HCT116 (cell line): ENCODE measurements around the gene RHOBTB1.

Source experiments
- CTCF ChIP-seq, 3 experiments: fragments of 200-600 bp in 1 of 3; sonication (generic) in 1 of 3; IDR thresholded peaks in 2 of 3; conservative IDR thresholded peaks in 1 of 3; 2 replicates each; pipeline ENCODE4 v1.5.1; 2012 to 2017; ENCODE audit warnings: low read depth in 2 of 3, low read length in 2 of 3, antibody characterized with exemption in 1 of 3, borderline replicate concordance in 1 of 3, control low read depth in 1 of 3, mild to moderate bottlenecking in 1 of 3, mixed read lengths in 1 of 3, mixed run types in 1 of 3, moderate library complexity in 1 of 3; ENCODE audit not compliant: insufficient read depth in 1 of 3
- EGR1 ChIP-seq: IDR thresholded peaks from 2 replicates; pipeline ENCODE4 v1.6.1; 2012; ENCODE audit warnings: low read depth
- JUND ChIP-seq: IDR thresholded peaks from 2 replicates; pipeline ENCODE4 v1.6.1; 2012
- POLR2A ChIP-seq: IDR thresholded peaks from 2 replicates; pipeline ENCODE4 v1.7.0; 2011; ENCODE audit warnings: borderline replicate concordance; ENCODE audit not compliant: insufficient read depth, insufficient read length; ENCODE audit errors: extremely low read depth
- POLR2AphosphoS5 ChIP-seq: IDR thresholded peaks from 2 replicates; pipeline ENCODE4 v1.6.1; 2011; ENCODE audit warnings: mild to moderate bottlenecking, low read depth, low read length, moderate library complexity
- SRF ChIP-seq: IDR thresholded peaks from 2 replicates; pipeline ENCODE4 v1.6.1; 2012; ENCODE audit warnings: low read depth
- ZBTB33 ChIP-seq: IDR thresholded peaks from 2 replicates; pipeline ENCODE4 v1.6.1; 2011; ENCODE audit warnings: mild to moderate bottlenecking, low read length, moderate library complexity; ENCODE audit not compliant: insufficient replicate concordance; ENCODE audit errors: extremely low read depth
- ZNF274 ChIP-seq: fragments of 200-500 bp; sonication (Bioruptor generic); IDR thresholded peaks from 2 replicates; pipeline ENCODE4 v1.6.1; 2014; ENCODE audit warnings: mild to moderate bottlenecking, low read depth, low read length, inconsistent platforms

GRCh38 chr10:60856405-60856804, 87.6 kb downstream of the RHOBTB1 start:
- TF ChIP-seq CTCF (IDR thresholded peaks at IDR 0.05 in 2 of 3, conservative IDR thresholded peaks at IDR 0.05 in 1 of 3; ENCODE audit: borderline replicate concordance in 1 of 3, insufficient read depth in 1 of 3, low read depth in 2 of 3, low read length in 2 of 3) (no peak), POLR2AphosphoS5 (no peak), EGR1 (no peak), ZNF274 (no peak), ZBTB33 (no peak), JUND (no peak), POLR2A (no peak), SRF (no peak)
